GM19023 (cell line): ENCODE data around the gene RERGL.
"Not testable (repeated sequence)": the region's sequence is repeated elsewhere in the genome, so short reads cannot be mapped to it uniquely, and the experiment has no call there.

Experiments
- ATAC-seq: cut with Tn5 transposase; IDR thresholded peaks from one replicate; pipeline ENCODE4 v1.9.1; 2021; ENCODE audit warnings: mild to moderate bottlenecking, moderate library complexity; ENCODE audit not compliant: unreplicated experiment

Gene RERGL

GRCh38 chr12:18090093-18090492, at the start of gene RERGL:
TSS of gene RERGL (minus strand) at chr12:18090193. CDS start at chr12:18090140, 53 bp downstream.
- no peak for ATAC-seq

- no peak for ATAC-seq
Observed at GRCh38 chr12:18139254-18139653, 49.3 kb upstream of the RERGL start.

- ATAC-seq: no peak
Observed at GRCh38 chr12:18135509-18135908, 45.5 kb upstream of the RERGL start.

GRCh38 chr12:18135086-18135485, 45.1 kb upstream of the RERGL start:
- ATAC-seq: no peak

- no peak for ATAC-seq
Observed at GRCh38 chr12:18130851-18131250, 40.9 kb upstream of the RERGL start.

GRCh38 chr12:18123707-18124106, 33.7 kb upstream of the RERGL start:
- ATAC-seq: no peak

GRCh38 chr12:18120899-18121298, 30.9 kb upstream of the RERGL start:
- no peak for ATAC-seq

- no peak for ATAC-seq
Observed at GRCh38 chr12:18108611-18109010, 18.6 kb upstream of the RERGL start.

- ATAC-seq: no peak
Observed at GRCh38 chr12:18103624-18104023, 13.6 kb upstream of the RERGL start.

- ATAC-seq: no peak
Observed at GRCh38 chr12:18101043-18101442, 11.1 kb upstream of the RERGL start.

GRCh38 chr12:18084080-18084479, 5.9 kb downstream of the RERGL start:
- no peak for ATAC-seq

GRCh38 chr12:18079541-18080246, 10.3 kb downstream of the RERGL start:
- ATAC-seq: no peak

GRCh38 chr12:18074001-18074400, 16.0 kb downstream of the RERGL start:
- no peak for ATAC-seq

GRCh38 chr12:18072723-18073122, 17.3 kb downstream of the RERGL start:
- no peak for ATAC-seq

- no peak for ATAC-seq
Observed at GRCh38 chr12:18071336-18071735, 18.7 kb downstream of the RERGL start.

- no peak for ATAC-seq
Observed at GRCh38 chr12:18068355-18068754, 21.6 kb downstream of the RERGL start.

- ATAC-seq: no peak
Observed at GRCh38 chr12:18066666-18067065, 23.3 kb downstream of the RERGL start.

GRCh38 chr12:18062867-18063266, 27.1 kb downstream of the RERGL start:
- not testable (repeated sequence) for ATAC-seq

GRCh38 chr12:18057051-18057450, 32.9 kb downstream of the RERGL start:
- ATAC-seq: no peak

- ATAC-seq: no peak
Observed at GRCh38 chr12:18054925-18055619, 34.9 kb downstream of the RERGL start.

GRCh38 chr12:18045446-18045992, 44.5 kb downstream of the RERGL start:
- no peak for ATAC-seq

GRCh38 chr12:18040060-18040742, 49.8 kb downstream of the RERGL start:
- not testable (repeated sequence) for ATAC-seq
